D721Med (cell line): ENCODE data around the gene PLOD3.

Experiments
- DNase-seq: peaks from one replicate; pipeline ENCODE4 v3.0.0; 2011; ENCODE audit warnings: low spot score; ENCODE audit not compliant: insufficient read length
- FAIRE-seq: peaks from 2 replicates; lab custom pipeline; 2011; peaks lifted over from hg19 to GRCh38; lab: Jason Lieb, UNC
- CTCF ChIP-seq: IDR thresholded peaks from 2 replicates; pipeline ENCODE4 v1.5.1; 2012; ENCODE audit warnings: mild to moderate bottlenecking, control low read depth; ENCODE audit not compliant: insufficient read depth; ENCODE audit errors: missing control alignments

Gene PLOD3

GRCh38 chr7:101250324-101250723, 32.9 kb upstream of the PLOD3 start:
- no peak for FAIRE-seq
- no peak for TF ChIP-seq CTCF
- DNase-seq, result no peak

- no peak for TF ChIP-seq CTCF
- no peak for DNase-seq
Measured at GRCh38 chr7:101248276-101248675, 30.9 kb upstream of the PLOD3 start.

GRCh38 chr7:101245147-101245668, 27.8 kb upstream of the PLOD3 start:
- FAIRE-seq (no peak), DNase-seq (peak; percentile 88)
- TF ChIP-seq CTCF, result no peak

More at GRCh38 chr7:101248276-101248675, 30.9 kb upstream of the PLOD3 start:
- FAIRE-seq, result no peak

GRCh38 chr7:101244375-101245146, 27.2 kb upstream of the PLOD3 start, which contains the start of gene FIS1:
FIS1 (minus strand) TSS chr7:101245081; CDS start chr7:101245004, 77 bp downstream.
- DNase-seq (peak; percentile 55), FAIRE-seq (no peak)
- TF ChIP-seq CTCF, result peak; percentile 59

GRCh38 chr7:101243646-101244374, 26.4 kb upstream of the PLOD3 start:
- DNase-seq (no peak), FAIRE-seq (no peak)
- no peak for TF ChIP-seq CTCF

- TF ChIP-seq CTCF, result no peak
- DNase-seq (no peak), FAIRE-seq (no peak)
Measured at GRCh38 chr7:101241443-101242349, 24.3 kb upstream of the PLOD3 start.
